Inflammatory macrophage treated with lipopolysaccharide for 4 hours (primary cell): ENCODE results near the gene C5AR2.
"Not testable (repeated sequence)": the region's sequence is repeated elsewhere in the genome, so short reads cannot be mapped to it uniquely, and the experiment has no call there.

Source experiments
- DNase-seq: peaks from one replicate; pipeline ENCODE4 v3.0.0-alpha.2; 2020

Gene C5AR2

GRCh38 chr19:47331931-47332547 is at the start of gene C5AR2:
C5AR2 (plus strand) TSS chr19:47332175; CDS start chr19:47340800, 8,625 bp downstream.
- peak; percentile 75 for DNase-seq

- DNase-seq: no peak
Measured at GRCh38 chr19:47283405-47284059, 48.4 kb upstream of the C5AR2 start.

- peak; percentile 49 for DNase-seq
Measured at GRCh38 chr19:47284324-47284899, 47.6 kb upstream of the C5AR2 start.

GRCh38 chr19:47296036-47296435 is 35.9 kb upstream of the C5AR2 start:
- peak; percentile 85 for DNase-seq

GRCh38 chr19:47300867-47301266 is 31.1 kb upstream of the C5AR2 start:
- DNase-seq: not testable (repeated sequence)

GRCh38 chr19:47302249-47302648 is 29.7 kb upstream of the C5AR2 start:
- DNase-seq: peak; percentile 69

- no peak for DNase-seq
Measured at GRCh38 chr19:47303966-47304365, 28.0 kb upstream of the C5AR2 start.

- DNase-seq: peak; percentile 73
Measured at GRCh38 chr19:47305309-47305751, 26.6 kb upstream of the C5AR2 start.

- no peak for DNase-seq
Measured at GRCh38 chr19:47306303-47306702, 25.7 kb upstream of the C5AR2 start.

- DNase-seq: no peak
Measured at GRCh38 chr19:47309038-47309437, 22.9 kb upstream of the C5AR2 start.

- peak; percentile 83 for DNase-seq
Measured at GRCh38 chr19:47309608-47310007, 22.4 kb upstream of the C5AR2 start, which contains the start of gene C5AR1. C5AR1 (plus strand) TSS chr19:47309861; CDS start chr19:47309896, 35 bp downstream.

- no peak for DNase-seq
Measured at GRCh38 chr19:47310323-47310722, 21.7 kb upstream of the C5AR2 start.

- DNase-seq: peak; percentile 92
Measured at GRCh38 chr19:47310819-47311218, 21.2 kb upstream of the C5AR2 start.

GRCh38 chr19:47312366-47313006 is 19.5 kb upstream of the C5AR2 start:
- DNase-seq: no peak

- peak; percentile 30 for DNase-seq
Measured at GRCh38 chr19:47313754-47314295, 18.1 kb upstream of the C5AR2 start.

- peak; percentile 99 for DNase-seq
Measured at GRCh38 chr19:47315125-47315821, 16.7 kb upstream of the C5AR2 start.

GRCh38 chr19:47316513-47316912 is 15.5 kb upstream of the C5AR2 start:
- peak; percentile 51 for DNase-seq

GRCh38 chr19:47319923-47320871 is 11.8 kb upstream of the C5AR2 start:
- no peak for DNase-seq

- peak; percentile 48 for DNase-seq
Measured at GRCh38 chr19:47321630-47322029, 10.3 kb upstream of the C5AR2 start.

GRCh38 chr19:47322058-47322457 is 9.9 kb upstream of the C5AR2 start:
- peak; percentile 92 for DNase-seq

GRCh38 chr19:47323409-47323808 is 8.6 kb upstream of the C5AR2 start:
- DNase-seq: no peak
